NCI-H2171 (cell line): ENCODE results near the gene HIP1.

Source experiments
- DNase-seq: peaks from one replicate; lab custom pipeline; 2025; lab: John Stamatoyannopoulos, UW

HIP1 gene

GRCh38 chr7:75669579-75669978, 69.2 kb downstream of the HIP1 start:
- DNase-seq = no peak

GRCh38 chr7:75667938-75668337, 70.8 kb downstream of the HIP1 start:
- DNase-seq = no peak

- DNase-seq = no peak
Observed at GRCh38 chr7:75663302-75663907, 75.3 kb downstream of the HIP1 start.

- DNase-seq = no peak
Observed at GRCh38 chr7:75662579-75663301, 76.0 kb downstream of the HIP1 start.

- DNase-seq = no peak
Observed at GRCh38 chr7:75660566-75661215, 78.0 kb downstream of the HIP1 start.

GRCh38 chr7:75658802-75659201, 79.9 kb downstream of the HIP1 start:
- DNase-seq = no peak

- no peak for DNase-seq
Observed at GRCh38 chr7:75658369-75658768, 80.4 kb downstream of the HIP1 start.

- no peak for DNase-seq
Observed at GRCh38 chr7:75657866-75658265, 80.9 kb downstream of the HIP1 start.

GRCh38 chr7:75656740-75657139, 82.0 kb downstream of the HIP1 start:
- no peak for DNase-seq

GRCh38 chr7:75655536-75655935, 83.2 kb downstream of the HIP1 start:
- no peak for DNase-seq

GRCh38 chr7:75654855-75655254, 83.9 kb downstream of the HIP1 start:
- no peak for DNase-seq

- DNase-seq = no peak
Observed at GRCh38 chr7:75653651-75654050, 85.1 kb downstream of the HIP1 start.

GRCh38 chr7:75652788-75653187, 86.0 kb downstream of the HIP1 start:
- no peak for DNase-seq

- DNase-seq = no peak
Observed at GRCh38 chr7:75650681-75651080, 88.1 kb downstream of the HIP1 start.

GRCh38 chr7:75650062-75650461, 88.7 kb downstream of the HIP1 start:
- DNase-seq = no peak

- no peak for DNase-seq
Observed at GRCh38 chr7:75649462-75649861, 89.3 kb downstream of the HIP1 start.

GRCh38 chr7:75647709-75648438, 90.9 kb downstream of the HIP1 start:
- no peak for DNase-seq

- DNase-seq = no peak
Observed at GRCh38 chr7:75646571-75647102, 92.1 kb downstream of the HIP1 start.

GRCh38 chr7:75645570-75645969, 93.2 kb downstream of the HIP1 start:
- no peak for DNase-seq

- no peak for DNase-seq
Observed at GRCh38 chr7:75644589-75644988, 94.2 kb downstream of the HIP1 start.

GRCh38 chr7:75642810-75643486, 95.8 kb downstream of the HIP1 start:
- DNase-seq = peak; percentile 21

- DNase-seq = no peak
Observed at GRCh38 chr7:75640201-75640600, 98.5 kb downstream of the HIP1 start.
